SK-N-DZ (cell line): ENCODE measurements around the gene HDAC9.
"Not testable (repeated sequence)": the region's sequence is repeated elsewhere in the genome, so short reads cannot be mapped to it uniquely, and the experiment has no call there.

Source experiments
- DNase-seq: peaks from one replicate; pipeline ENCODE4 v3.0.0-alpha.2; 2015; ENCODE audit warnings: low spot score

Gene HDAC9

DNA sequence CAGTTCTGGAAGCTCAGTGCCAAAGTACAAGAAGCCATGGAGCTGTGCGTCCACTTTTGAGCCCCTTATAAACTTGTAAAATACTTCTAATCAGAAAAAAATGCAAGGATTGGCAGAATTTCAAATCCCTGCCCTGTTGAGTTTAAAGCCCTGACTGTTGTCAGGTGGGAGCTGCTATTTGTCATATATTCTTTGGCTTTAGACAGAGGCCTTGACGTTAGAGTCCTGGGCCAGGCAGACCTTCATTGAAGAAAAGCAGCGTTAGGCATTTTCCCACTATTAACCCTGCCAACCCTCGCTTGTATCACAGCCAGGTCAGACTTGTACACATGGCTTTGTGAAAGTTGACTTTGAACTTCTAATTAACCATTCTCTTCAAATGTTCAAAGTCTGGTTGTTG, 466.5 kb downstream of the HDAC9 start:
- DNase-seq, result no peak

DNA sequence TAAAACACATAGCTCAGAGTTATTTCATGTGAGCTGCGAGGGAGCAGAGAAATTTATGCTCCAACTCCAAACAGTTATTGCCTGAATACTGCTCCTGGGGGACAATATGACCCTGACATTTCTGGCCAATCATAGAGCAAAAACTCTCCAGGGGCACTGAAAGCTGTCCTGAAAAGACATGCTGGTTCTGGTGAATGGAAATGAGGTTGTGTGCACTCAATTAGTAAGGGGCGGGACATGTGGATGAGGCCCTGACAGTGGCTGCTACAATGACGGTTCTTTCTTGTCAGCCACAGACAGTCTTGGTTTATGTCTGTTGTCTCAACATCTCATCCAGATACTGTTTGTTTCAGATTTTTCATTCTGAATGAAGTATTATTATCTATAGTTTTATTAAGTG, 470.1 kb downstream of the HDAC9 start:
- no peak for DNase-seq

- DNase-seq, result not testable (repeated sequence)
Measured at GRCh38 chr7:18967755-18968154, 472.2 kb downstream of the HDAC9 start.

DNA sequence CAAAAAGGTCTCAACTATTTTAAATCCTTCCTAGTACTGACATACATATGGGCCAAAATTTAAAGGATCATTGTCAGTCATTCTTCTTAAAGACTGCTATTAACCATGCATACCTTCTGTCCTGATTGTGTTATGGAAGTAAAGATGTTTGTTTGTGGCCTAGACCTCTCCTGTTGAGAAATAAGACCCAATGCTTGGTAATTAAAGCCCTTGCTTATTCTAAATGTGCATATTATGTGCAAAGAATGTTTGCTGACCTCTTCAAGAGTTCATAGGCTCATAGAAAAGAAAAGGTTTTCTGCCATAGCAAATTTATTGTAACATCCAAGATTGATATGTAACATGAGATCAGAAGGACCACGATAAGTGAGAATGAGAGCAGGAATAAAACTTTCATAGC, 476.3 kb downstream of the HDAC9 start:
- DNase-seq, result no peak

DNA sequence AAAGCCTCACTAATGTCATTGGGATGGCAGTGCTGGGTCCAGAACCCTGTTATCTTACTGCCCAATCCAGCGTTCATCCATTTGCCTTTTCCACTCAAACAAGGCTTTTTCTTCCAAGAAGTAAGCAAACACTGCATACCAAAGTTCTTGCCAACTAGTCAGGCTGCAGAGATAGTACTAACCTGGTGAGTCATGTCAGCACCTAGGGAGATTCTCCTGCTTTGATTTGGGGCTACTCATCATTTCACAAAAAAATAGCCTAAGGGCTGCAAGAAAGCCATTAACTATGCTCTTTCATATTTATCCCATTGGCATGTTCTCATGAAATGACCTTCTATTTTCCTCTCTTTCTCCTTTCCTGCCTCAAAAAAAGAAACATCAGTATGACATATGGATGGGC, 479.3 kb downstream of the HDAC9 start:
- DNase-seq, result no peak

- DNase-seq, result no peak
Measured at GRCh38 chr7:18975276-18975675, 479.7 kb downstream of the HDAC9 start.

DNA sequence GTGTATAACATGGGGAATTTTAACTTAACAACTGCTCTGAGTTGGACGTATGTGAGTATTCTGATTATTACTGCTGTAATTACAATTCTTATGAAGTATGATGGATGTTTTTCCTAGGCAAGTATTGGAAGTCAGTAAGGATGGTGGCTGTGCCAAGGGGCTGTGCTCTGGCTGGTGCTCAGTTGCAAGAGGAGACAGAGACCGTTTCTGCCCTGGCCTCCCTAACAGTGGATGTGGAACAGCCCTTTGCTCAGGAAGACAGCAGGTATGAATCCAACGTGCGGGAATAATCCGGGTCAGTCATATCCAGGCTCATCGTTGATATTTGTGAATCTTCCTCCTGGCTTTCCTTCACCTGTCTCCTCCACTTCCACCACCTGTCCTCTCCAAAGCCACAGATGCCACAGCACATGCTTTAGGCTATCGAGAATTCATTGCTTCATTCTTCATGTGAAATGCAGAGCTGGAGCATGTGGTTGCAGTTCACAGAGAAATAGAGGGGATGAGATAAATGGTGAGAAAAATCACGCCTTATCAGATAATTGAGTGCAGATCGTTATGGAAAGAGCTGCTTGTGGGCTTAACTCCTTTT, 480.2 kb downstream of the HDAC9 start:
- DNase-seq, result no peak

DNA sequence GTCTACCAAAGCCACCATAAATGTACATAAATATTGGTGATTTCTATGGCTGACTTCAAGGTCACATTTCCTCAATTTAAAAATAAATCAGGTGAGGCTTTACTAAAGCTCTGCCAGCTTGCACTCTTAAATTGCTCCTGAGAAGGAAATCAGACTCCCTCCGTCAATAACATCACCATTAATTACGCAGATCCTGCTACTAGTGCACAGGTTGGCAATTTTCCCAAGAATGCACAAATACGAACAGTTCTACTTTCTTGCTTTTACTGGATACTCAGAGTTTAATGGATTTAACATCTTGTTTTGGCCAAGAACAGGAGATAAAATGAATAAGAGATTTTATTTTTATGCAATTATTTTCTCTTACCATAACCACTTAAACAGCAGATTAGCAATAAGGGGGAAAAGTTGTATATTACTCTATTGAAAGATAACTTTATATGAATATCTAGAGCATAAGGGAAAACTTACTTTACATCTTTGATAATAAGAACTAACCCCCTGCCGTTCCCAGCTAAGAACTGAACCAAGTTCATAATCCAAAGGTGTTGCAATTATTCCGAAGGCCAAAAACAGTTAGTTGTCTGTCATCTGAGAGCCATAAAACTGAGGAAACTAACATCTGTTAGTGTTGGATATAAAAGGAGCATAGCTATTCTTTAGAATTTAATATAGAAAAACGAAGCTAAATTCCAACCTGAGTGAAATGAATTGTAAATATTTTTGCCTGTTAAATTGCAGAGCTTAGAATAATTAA, 481.3 kb downstream of the HDAC9 start:
- no peak for DNase-seq

DNA sequence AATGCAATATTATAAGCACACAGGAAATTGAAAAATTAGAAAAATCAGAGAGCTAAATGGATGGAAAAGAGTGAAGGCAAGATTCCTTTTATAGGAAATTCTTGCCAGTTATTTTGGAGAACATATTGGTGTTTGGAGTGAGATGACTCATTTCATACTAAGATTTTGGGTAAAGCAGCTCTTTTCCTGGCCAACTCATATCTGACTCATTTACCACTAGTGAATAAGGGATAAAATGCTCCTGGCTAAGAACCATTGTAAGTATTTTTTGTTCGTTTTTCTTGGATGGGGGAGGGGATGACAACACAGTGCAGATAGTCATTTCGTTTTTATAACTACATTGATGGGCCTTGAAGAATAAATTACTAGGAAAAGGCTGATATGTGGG, 482.6 kb downstream of the HDAC9 start:
- no peak for DNase-seq

GRCh38 chr7:18990700-18991099, 495.2 kb downstream of the HDAC9 start:
- not testable (repeated sequence) for DNase-seq

- no peak for DNase-seq
Measured at GRCh38 chr7:18993933-18994668, 498.6 kb downstream of the HDAC9 start.

DNA sequence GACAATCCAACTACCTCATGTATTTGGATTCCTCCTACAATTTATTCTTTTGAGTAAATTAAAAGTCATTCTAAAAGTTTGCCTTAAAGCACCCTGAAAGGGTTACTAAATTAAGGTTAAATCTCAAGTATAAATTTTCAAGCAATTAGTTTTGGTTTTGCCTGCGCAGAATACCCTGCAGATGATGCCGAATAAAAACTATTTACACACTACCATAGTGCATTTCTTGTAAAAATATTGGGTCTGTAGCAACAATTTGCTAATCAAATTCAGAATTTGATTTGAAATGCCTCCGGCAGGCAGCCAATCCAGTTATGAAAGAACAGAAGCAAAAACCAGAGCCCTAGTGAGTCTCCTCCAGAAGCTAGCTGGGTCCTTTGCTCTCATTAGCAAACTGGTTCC, 499.7 kb downstream of the HDAC9 start:
- DNase-seq, result peak; percentile 32

DNA sequence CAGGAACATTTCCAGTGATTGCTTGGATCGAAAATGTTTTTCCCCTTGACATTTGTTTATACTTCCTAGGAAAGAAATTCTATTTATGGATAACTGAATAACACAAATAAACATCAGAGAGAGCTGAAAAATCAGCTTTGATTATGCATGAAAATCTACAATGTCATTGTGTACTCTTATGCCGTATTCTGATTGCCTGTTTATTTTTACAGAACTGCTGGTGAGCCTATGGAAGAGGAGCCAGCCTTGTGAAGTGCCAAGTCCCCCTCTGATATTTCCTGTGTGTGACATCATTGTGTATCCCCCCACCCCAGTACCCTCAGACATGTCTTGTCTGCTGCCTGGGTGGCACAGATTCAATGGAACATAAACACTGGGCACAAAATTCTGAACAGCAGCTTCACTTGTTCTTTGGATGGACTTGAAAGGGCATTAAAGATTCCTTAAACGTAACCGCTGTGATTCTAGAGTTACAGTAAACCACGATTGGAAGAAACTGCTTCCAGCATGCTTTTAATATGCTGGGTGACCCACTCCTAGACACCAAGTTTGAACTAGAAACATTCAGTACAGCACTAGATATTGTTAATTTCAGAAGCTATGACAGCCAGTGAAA, 500.4 kb downstream of the HDAC9 start:
- DNase-seq, result no peak

DNA sequence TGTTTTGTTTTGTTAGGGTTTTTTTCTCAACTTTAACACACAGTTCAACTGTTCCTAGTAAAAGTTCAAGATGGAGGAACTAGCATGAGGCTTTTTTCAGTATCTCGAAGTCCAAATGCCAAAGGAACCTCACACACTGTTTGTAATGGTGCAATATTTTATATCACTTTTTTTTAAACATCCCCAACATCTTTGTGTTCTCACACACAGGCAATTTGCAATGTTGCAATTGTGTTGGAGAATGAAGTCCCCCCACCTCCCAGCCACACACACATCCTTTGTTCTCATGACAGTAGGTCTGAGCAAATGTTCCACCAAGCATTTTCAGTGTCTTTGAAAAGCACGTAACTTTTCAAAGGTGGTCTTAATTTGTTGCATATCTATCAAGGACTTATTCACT, 501.0 kb downstream of the HDAC9 start:
- DNase-seq, result no peak

GRCh38 chr7:18997477-18998150, 502.1 kb downstream of the HDAC9 start:
- DNase-seq, result no peak

GRCh38 chr7:19000410-19000809, 504.9 kb downstream of the HDAC9 start:
- DNase-seq, result no peak

GRCh38 chr7:19001854-19002253, 506.3 kb downstream of the HDAC9 start:
- DNase-seq, result no peak

DNA sequence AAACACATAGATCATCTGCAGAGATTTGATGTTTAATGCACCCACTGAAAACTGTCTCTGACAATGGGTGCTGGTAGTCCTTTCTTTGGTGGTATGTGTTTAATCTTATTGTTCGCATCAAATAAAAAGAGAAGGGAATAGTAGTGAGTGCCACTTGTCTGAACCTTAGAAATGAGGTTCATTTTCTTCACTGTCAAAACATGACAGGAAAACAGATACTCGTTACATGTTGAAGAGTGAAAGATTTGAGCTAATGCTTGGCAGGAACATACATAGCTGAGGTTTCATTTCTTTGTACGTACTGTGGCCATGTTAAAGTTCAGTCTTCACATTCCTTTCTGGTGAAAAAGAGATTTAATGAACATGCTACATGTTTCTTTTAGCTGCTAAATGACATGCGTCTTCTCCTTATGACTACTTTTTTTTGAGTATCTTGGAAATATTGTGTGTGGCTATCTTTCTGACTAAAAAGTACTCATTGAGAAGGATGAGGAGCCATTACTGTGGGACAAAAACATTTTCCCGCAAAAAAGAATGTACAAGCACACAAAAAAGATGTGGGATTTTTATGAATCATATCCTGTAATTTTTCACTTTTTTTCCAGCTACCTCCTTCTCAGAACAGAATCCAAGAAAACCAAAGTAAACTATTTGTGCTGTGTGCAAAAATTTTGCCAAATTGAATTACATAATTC, 513.8 kb downstream of the HDAC9 start:
- no peak for DNase-seq

- DNase-seq, result no peak
Measured at GRCh38 chr7:19009936-19010280, 514.4 kb downstream of the HDAC9 start.

GRCh38 chr7:19011212-19011611, 515.7 kb downstream of the HDAC9 start:
- DNase-seq, result no peak

DNA sequence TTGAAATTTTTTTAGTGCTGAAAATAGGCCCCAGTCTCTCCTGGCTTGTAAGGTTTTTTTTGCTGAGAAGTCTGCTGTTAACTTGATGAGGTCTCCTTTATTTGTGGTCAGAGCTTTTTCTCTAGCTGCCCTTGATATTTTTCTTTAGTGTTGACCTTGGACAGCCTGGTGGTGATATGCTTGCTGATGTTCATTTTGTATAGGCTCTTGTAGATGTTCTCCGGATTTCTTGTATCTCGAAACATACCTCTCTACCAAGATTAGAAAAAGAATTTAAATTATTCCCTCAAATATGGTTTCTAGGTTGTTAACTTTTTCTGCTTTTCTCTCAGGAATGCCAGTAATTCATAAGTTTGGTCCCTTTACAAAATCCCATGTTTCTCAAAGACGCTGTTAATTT, 519.5 kb downstream of the HDAC9 start:
- DNase-seq, result no peak
